ENCODE results near the gene TAF1.
"Not testable (repeated sequence)": the region's sequence is repeated elsewhere in the genome, so short reads cannot be mapped to it uniquely, and the experiment has no call there.

The TAF1 gene

GRCh38 chrX:71365875-71366673 lies at the start of gene TAF1:
TSS of gene TAF1 (plus strand) at chrX:71366357. CDS start at chrX:71366375, 18 bp downstream.
- Histone ChIP-seq H3K4me2 (ENCODE audit: low read depth, low read length, poor library complexity, severe bottlenecking) (peak within 1 kb of the TSS; percentile 91), H3K36me3 (ENCODE audit: low read length) (no peaks in the 10 kb centered on the region), H3K27me3 (ENCODE audit: low read length) (no peaks in the 10 kb centered on the region), H2AFZ (ENCODE audit: low read depth, low read length, severe bottlenecking) (no peak within 1 kb of the TSS), H3K9me2 (replicated peaks; ENCODE audit: insufficient read depth, low read length) (no peaks in the 10 kb centered on the region), H3K9ac (ENCODE audit: low read length) (peak within 1 kb of the TSS; percentile 98), H3K79me2 (ENCODE audit: insufficient read depth, low read length) (peaks cover 32% of the 10 kb centered on the region), H3K4me3 (ENCODE audit: insufficient read depth, low read length, poor library complexity, severe bottlenecking) (peak within 1 kb of the TSS; percentile 93), H3F3A (ENCODE audit: insufficient read depth) (no peaks in the 10 kb centered on the region), H4K20me1 (ENCODE audit: low read depth, low read length) (no peaks in the 10 kb centered on the region), H3K9me3 (ENCODE audit: insufficient read depth, low read length) (no peaks in the 10 kb centered on the region), H3K27ac (ENCODE audit: low read depth, low read length) (peak within 1 kb of the TSS; percentile 80)
- no peak for TF ChIP-seq EZH2phosphoT487 (conservative IDR thresholded peaks at IDR 0.05; ENCODE audit: low read length)

GRCh38 chrX:71316959-71317358 lies 49.2 kb upstream of the TAF1 start:
- not testable (repeated sequence) for H3K27ac ChIP-seq (ENCODE audit: low read depth, low read length); H3K4me3 ChIP-seq (ENCODE audit: insufficient read depth, low read length, poor library complexity, severe bottlenecking); H3K27me3 ChIP-seq (ENCODE audit: low read length); H3K9ac ChIP-seq (ENCODE audit: low read length); H3K9me3 ChIP-seq (ENCODE audit: insufficient read depth, low read length); H4K20me1 ChIP-seq (ENCODE audit: low read depth, low read length); H2AFZ ChIP-seq (ENCODE audit: low read depth, low read length, severe bottlenecking); H3F3A ChIP-seq (ENCODE audit: insufficient read depth); H3K79me2 ChIP-seq (ENCODE audit: insufficient read depth, low read length); H3K36me3 ChIP-seq (ENCODE audit: low read length); H3K4me2 ChIP-seq (ENCODE audit: low read depth, low read length, poor library complexity, severe bottlenecking); H3K9me2 ChIP-seq (replicated peaks; ENCODE audit: insufficient read depth, low read length)

- Histone ChIP-seq H3K27me3 (ENCODE audit: low read length) (no peaks in the 10 kb centered on the region), H3K9me2 (replicated peaks; ENCODE audit: insufficient read depth, low read length) (no peaks in the 10 kb centered on the region), H3K4me2 (ENCODE audit: low read depth, low read length, poor library complexity, severe bottlenecking) (no peak overlapping the region), H3K27ac (ENCODE audit: low read depth, low read length) (no peak overlapping the region), H3K9me3 (ENCODE audit: insufficient read depth, low read length) (no peaks in the 10 kb centered on the region), H3K36me3 (ENCODE audit: low read length) (no peaks in the 10 kb centered on the region), H4K20me1 (ENCODE audit: low read depth, low read length) (no peaks in the 10 kb centered on the region), H3K79me2 (ENCODE audit: insufficient read depth, low read length) (no peaks in the 10 kb centered on the region), H3K9ac (ENCODE audit: low read length) (no peak overlapping the region), H3K4me3 (ENCODE audit: insufficient read depth, low read length, poor library complexity, severe bottlenecking) (no peak overlapping the region), H2AFZ (ENCODE audit: low read depth, low read length, severe bottlenecking) (no peak overlapping the region), H3F3A (ENCODE audit: insufficient read depth) (no peaks in the 10 kb centered on the region)
- TF ChIP-seq CTCF (IDR thresholded peaks at IDR 0.05; ENCODE audit: insufficient read depth, low read length, poor library complexity, severe bottlenecking): no peak
- no peak for TF ChIP-seq EZH2phosphoT487 (conservative IDR thresholded peaks at IDR 0.05; ENCODE audit: low read length)
Measured at GRCh38 chrX:71320126-71320525, 46.0 kb upstream of the TAF1 start.

- Histone ChIP-seq H3K9me3 (ENCODE audit: insufficient read depth, low read length) (no peaks in the 10 kb centered on the region), H4K20me1 (ENCODE audit: low read depth, low read length) (no peaks in the 10 kb centered on the region)
- TF ChIP-seq EZH2phosphoT487 (conservative IDR thresholded peaks at IDR 0.05; ENCODE audit: low read length) (no peak), CTCF (IDR thresholded peaks at IDR 0.05; ENCODE audit: insufficient read depth, low read length, poor library complexity, severe bottlenecking) (no peak)
Measured at GRCh38 chrX:71321731-71322130, 44.4 kb upstream of the TAF1 start.

GRCh38 chrX:71324452-71324851 lies 41.7 kb upstream of the TAF1 start:
- not testable (repeated sequence) for H3K27me3 ChIP-seq (ENCODE audit: low read length); H3K36me3 ChIP-seq (ENCODE audit: low read length); H2AFZ ChIP-seq (ENCODE audit: low read depth, low read length, severe bottlenecking); H3K9me3 ChIP-seq (ENCODE audit: insufficient read depth, low read length); H3K79me2 ChIP-seq (ENCODE audit: insufficient read depth, low read length); H3K9me2 ChIP-seq (replicated peaks; ENCODE audit: insufficient read depth, low read length); H4K20me1 ChIP-seq (ENCODE audit: low read depth, low read length); H3K4me3 ChIP-seq (ENCODE audit: insufficient read depth, low read length, poor library complexity, severe bottlenecking); H3K4me2 ChIP-seq (ENCODE audit: low read depth, low read length, poor library complexity, severe bottlenecking); H3K27ac ChIP-seq (ENCODE audit: low read depth, low read length); H3K9ac ChIP-seq (ENCODE audit: low read length); H3F3A ChIP-seq (ENCODE audit: insufficient read depth)

More at GRCh38 chrX:71321731-71322130, 44.4 kb upstream of the TAF1 start:
- H3K36me3 ChIP-seq (ENCODE audit: low read length): no peaks in the 10 kb centered on the region
- H3K79me2 ChIP-seq (ENCODE audit: insufficient read depth, low read length): no peaks in the 10 kb centered on the region
- no peak overlapping the region for H3K4me2 ChIP-seq (ENCODE audit: low read depth, low read length, poor library complexity, severe bottlenecking)
- no peaks in the 10 kb centered on the region for H3F3A ChIP-seq (ENCODE audit: insufficient read depth)
- no peak overlapping the region for H3K4me3 ChIP-seq (ENCODE audit: insufficient read depth, low read length, poor library complexity, severe bottlenecking)
- no peaks in the 10 kb centered on the region for H3K9me2 ChIP-seq (replicated peaks; ENCODE audit: insufficient read depth, low read length)
- no peaks in the 10 kb centered on the region for H3K27me3 ChIP-seq (ENCODE audit: low read length)
- H2AFZ ChIP-seq (ENCODE audit: low read depth, low read length, severe bottlenecking): no peak overlapping the region
- H3K27ac ChIP-seq (ENCODE audit: low read depth, low read length): no peak overlapping the region
- no peak overlapping the region for H3K9ac ChIP-seq (ENCODE audit: low read length)
